ENCODE results near the gene REV3L.

The REV3L gene

DNA sequence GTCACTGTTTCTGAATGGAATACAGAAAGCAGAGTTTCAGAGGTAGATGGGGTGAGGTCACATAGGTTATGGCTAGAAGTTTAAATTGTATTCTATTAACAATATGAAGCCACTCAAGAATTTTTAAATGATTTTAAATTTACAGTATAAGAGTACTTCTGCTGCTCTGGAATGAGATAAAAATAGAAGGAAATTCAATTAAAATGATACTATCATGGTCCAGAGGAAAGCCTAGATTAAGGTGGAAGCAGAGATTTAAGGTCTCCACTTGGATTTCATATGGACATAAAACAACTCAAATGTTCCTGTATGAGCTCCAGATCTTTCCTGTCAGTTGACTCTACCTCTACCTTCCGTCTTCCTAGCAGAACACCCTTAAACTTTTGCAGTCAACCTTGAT lies 68.6 kb downstream of the REV3L start:
- TF ChIP-seq CTCF (conservative IDR thresholded peaks at IDR 0.05; ENCODE audit: low read length) (no peak), EZH2phosphoT487 (IDR thresholded peaks at IDR 0.05; ENCODE audit: borderline replicate concordance) (no peak)
- Histone ChIP-seq H2AFZ (ENCODE audit: low read length) (no peak overlapping the region), H3F3A (ENCODE audit: low read depth) (no peaks in the 10 kb centered on the region), H3K36me3 (ENCODE audit: insufficient read depth, low read length) (peaks cover 50% of the 10 kb centered on the region; the same call in 1 of the 2 replicates), H4K20me1 (ENCODE audit: insufficient read depth, low read length, poor library complexity, severe bottlenecking) (peaks cover 28% of the 10 kb centered on the region), H3K9me3 (ENCODE audit: insufficient read depth, low read depth, low read length) (no peaks in the 10 kb centered on the region), H3K9me2 (replicated peaks; ENCODE audit: low read depth, low read length) (no peaks in the 10 kb centered on the region), H3K27me3 (ENCODE audit: insufficient read depth, low read length, poor library complexity, severe bottlenecking) (no peaks in the 10 kb centered on the region), H3K4me3 (ENCODE audit: low read length, poor library complexity, severe bottlenecking) (no peak overlapping the region), H3K79me2 (ENCODE audit: insufficient read depth, low read length) (peaks cover 31% of the 10 kb centered on the region), H3K4me1 (ENCODE audit: insufficient read depth, low read length, poor library complexity, severe bottlenecking) (peaks cover 9% of the 10 kb centered on the region), H3K9ac (ENCODE audit: low read depth, low read length, poor library complexity, severe bottlenecking) (no peak overlapping the region), H3K4me2 (ENCODE audit: low read depth, low read length, poor library complexity, severe bottlenecking) (no peak overlapping the region)

DNA sequence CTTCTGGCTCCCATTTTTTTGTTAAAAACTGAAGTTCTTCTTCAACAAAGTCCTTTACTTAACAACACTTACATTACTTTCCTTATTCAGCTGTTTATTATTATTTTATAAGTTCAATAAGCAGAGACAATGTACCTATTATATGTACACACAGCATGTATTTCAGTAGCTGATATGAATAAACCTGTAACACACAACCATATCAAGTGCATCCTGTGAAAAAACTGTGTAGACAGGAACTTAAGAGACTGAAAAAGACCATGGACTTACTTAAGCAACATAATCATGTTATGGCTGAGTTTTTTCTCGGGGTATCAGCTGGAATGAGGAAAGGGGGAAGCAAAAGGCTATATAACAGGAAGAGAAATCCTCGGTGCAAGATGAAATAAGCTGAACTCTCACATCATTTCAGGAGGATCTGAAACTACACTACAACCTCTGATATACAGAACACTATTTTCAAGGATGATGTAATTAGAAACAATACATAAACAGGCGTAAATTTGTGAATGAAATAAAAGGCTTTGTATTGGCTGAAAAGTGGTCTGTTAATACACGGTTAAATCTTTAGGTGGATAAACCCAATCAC lies 70.9 kb downstream of the REV3L start:
- no peaks in the 10 kb centered on the region for H3K9me2 ChIP-seq (replicated peaks; ENCODE audit: low read depth, low read length)
- H3K4me2 ChIP-seq (ENCODE audit: low read depth, low read length, poor library complexity, severe bottlenecking), result no peak overlapping the region
- H3K79me2 ChIP-seq (ENCODE audit: insufficient read depth, low read length), result peaks cover 9% of the 10 kb centered on the region; the same call in 1 of the 2 replicates
- no peaks in the 10 kb centered on the region for H3K4me1 ChIP-seq (ENCODE audit: insufficient read depth, low read length, poor library complexity, severe bottlenecking)
- H3K9ac ChIP-seq (ENCODE audit: low read depth, low read length, poor library complexity, severe bottlenecking), result no peak overlapping the region
- H3K9me3 ChIP-seq (ENCODE audit: insufficient read depth, low read depth, low read length), result no peaks in the 10 kb centered on the region
- H4K20me1 ChIP-seq (ENCODE audit: insufficient read depth, low read length, poor library complexity, severe bottlenecking), result peaks cover 6% of the 10 kb centered on the region
- TF ChIP-seq EZH2phosphoT487 (IDR thresholded peaks at IDR 0.05; ENCODE audit: borderline replicate concordance) (no peak), CTCF (conservative IDR thresholded peaks at IDR 0.05; ENCODE audit: low read length) (no peak)
- H3K27me3 ChIP-seq (ENCODE audit: insufficient read depth, low read length, poor library complexity, severe bottlenecking), result no peaks in the 10 kb centered on the region
- H3F3A ChIP-seq (ENCODE audit: low read depth), result no peaks in the 10 kb centered on the region
- H2AFZ ChIP-seq (ENCODE audit: low read length), result no peak overlapping the region
- H3K36me3 ChIP-seq (ENCODE audit: insufficient read depth, low read length), result peaks cover 67% of the 10 kb centered on the region; the same call in 1 of the 2 replicates
- no peak overlapping the region for H3K4me3 ChIP-seq (ENCODE audit: low read length, poor library complexity, severe bottlenecking)

DNA sequence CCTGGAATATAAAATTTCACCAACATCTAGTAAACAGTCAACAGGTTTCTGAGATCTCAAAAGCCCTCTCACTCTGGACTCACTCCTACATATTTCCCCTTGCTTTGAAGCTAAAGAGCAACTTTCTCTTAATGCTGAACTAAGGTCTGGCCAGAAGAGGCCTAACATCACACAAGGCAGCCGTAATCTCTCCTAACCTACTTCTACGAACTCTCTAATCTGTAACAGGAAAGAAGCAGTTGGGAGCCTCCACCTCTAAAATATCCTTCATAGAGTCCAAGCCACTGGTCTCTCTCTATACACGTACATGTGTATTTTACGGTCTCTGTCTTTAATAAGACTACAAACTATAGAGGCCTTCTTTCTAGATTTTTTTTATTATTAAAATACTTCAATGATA lies 72.0 kb downstream of the REV3L start:
- no peaks in the 10 kb centered on the region for H3F3A ChIP-seq (ENCODE audit: low read depth)
- no peak overlapping the region for H3K4me3 ChIP-seq (ENCODE audit: low read length, poor library complexity, severe bottlenecking)
- H3K9me3 ChIP-seq (ENCODE audit: insufficient read depth, low read depth, low read length), result no peaks in the 10 kb centered on the region
- no peak overlapping the region for H3K4me2 ChIP-seq (ENCODE audit: low read depth, low read length, poor library complexity, severe bottlenecking)
- peaks cover 1% of the 10 kb centered on the region for H4K20me1 ChIP-seq (ENCODE audit: insufficient read depth, low read length, poor library complexity, severe bottlenecking)
- H2AFZ ChIP-seq (ENCODE audit: low read length), result no peak overlapping the region
- no peaks in the 10 kb centered on the region for H3K79me2 ChIP-seq (ENCODE audit: insufficient read depth, low read length)
- no peaks in the 10 kb centered on the region for H3K27me3 ChIP-seq (ENCODE audit: insufficient read depth, low read length, poor library complexity, severe bottlenecking)
- H3K36me3 ChIP-seq (ENCODE audit: insufficient read depth, low read length), result peaks cover 73% of the 10 kb centered on the region; the same call in 1 of the 2 replicates
- H3K4me1 ChIP-seq (ENCODE audit: insufficient read depth, low read length, poor library complexity, severe bottlenecking), result no peaks in the 10 kb centered on the region
- TF ChIP-seq CTCF (conservative IDR thresholded peaks at IDR 0.05; ENCODE audit: low read length) (no peak), EZH2phosphoT487 (IDR thresholded peaks at IDR 0.05; ENCODE audit: borderline replicate concordance) (no peak)
- H3K9me2 ChIP-seq (replicated peaks; ENCODE audit: low read depth, low read length), result no peaks in the 10 kb centered on the region
- H3K9ac ChIP-seq (ENCODE audit: low read depth, low read length, poor library complexity, severe bottlenecking), result no peak overlapping the region

Measured in Loucy (cell line).